ENCODE results near the gene WBP1.

WBP1 gene

GRCh38 chr2:74503506-74504475 lies 45.6 kb downstream of the WBP1 start:
- DNase-seq = no peak

- no peak for DNase-seq
These were observed 46.4 kb downstream of the WBP1 start for GRCh38 chr2:74504591-74504990.

GRCh38 chr2:74505448-74506246 lies 47.4 kb downstream of the WBP1 start:
- DNase-seq = no peak

GRCh38 chr2:74507145-74507925 lies 49.1 kb downstream of the WBP1 start, which contains the start of gene PCGF1:
Gene PCGF1, minus strand, starts transcription at chr2:74507695. Its CDS starts 27 bp downstream, at chr2:74507668.
- peak; percentile 98 for DNase-seq

- no peak for DNase-seq
These were observed 49.8 kb downstream of the WBP1 start for GRCh38 chr2:74507926-74508520.

- no peak for DNase-seq
These were observed 52.0 kb downstream of the WBP1 start for GRCh38 chr2:74510272-74510671.

All from CD4-positive, alpha-beta T cell treated with Interferon gamma for 1 hour (primary cell).